GM23338 (cell line): Measurements from ENCODE around the gene ACCS.

ENCODE experiments used
- CREB1 ChIP-seq: fragments of 250-450 bp; sonication (Bioruptor Pico); IDR thresholded peaks from 2 replicates; pipeline ENCODE4 v1.5.0; 2020; ENCODE audit warnings: low read depth, mild to moderate bottlenecking, moderate library complexity
- CTCF ChIP-seq, 2 experiments: fragments of 200-600 bp in 1 of 2; sonication (generic) in 1 of 2; conservative IDR thresholded peaks; 2 replicates each; pipeline versions ENCODE4 v1.5.1 to v1.6.1; 2016 to 2017; ENCODE audit warnings: antibody characterized with exemption in 2 of 2, low read depth in 2 of 2, mild to moderate bottlenecking in 2 of 2, moderate library complexity in 1 of 2
- EZH2 ChIP-seq: fragments of 200-600 bp; sonication (generic); IDR thresholded peaks from one replicate; pipeline ENCODE4 v1.8.0; 2017; ENCODE audit warnings: antibody characterized with exemption, mild to moderate bottlenecking, low read depth; ENCODE audit not compliant: unreplicated experiment
- EZH2phosphoT487 ChIP-seq: fragments of 200-600 bp; sonication (generic); IDR thresholded peaks from one replicate; pipeline ENCODE4 v1.8.1; 2018; ENCODE audit warnings: antibody characterized with exemption; ENCODE audit not compliant: unreplicated experiment
- JUNB ChIP-seq: IDR thresholded peaks from one replicate; pipeline ENCODE4 v1.6.1; 2016; ENCODE audit warnings: antibody characterized with exemption; ENCODE audit not compliant: unreplicated experiment
- NANOG ChIP-seq: IDR thresholded peaks from 2 replicates; pipeline ENCODE4 v1.6.1; 2016; ENCODE audit warnings: antibody characterized with exemption, borderline replicate concordance
- POLR2AphosphoS5 ChIP-seq: IDR thresholded peaks from 2 replicates; pipeline ENCODE4 v1.6.1; 2016; ENCODE audit warnings: antibody characterized with exemption, low read depth
- STAT1 ChIP-seq: IDR thresholded peaks from one replicate; pipeline ENCODE4 v1.6.1; 2016; ENCODE audit warnings: antibody characterized with exemption; ENCODE audit not compliant: unreplicated experiment
- ZNF114 ChIP-seq: fragments of 250-450 bp; sonication (Bioruptor Pico); IDR thresholded peaks from 2 replicates; pipeline ENCODE4 v1.5.0; 2020; ENCODE audit warnings: mild to moderate bottlenecking, moderate library complexity
- ZNF331 ChIP-seq: fragments of 250-450 bp; sonication (Bioruptor Pico); IDR thresholded peaks from 2 replicates; pipeline ENCODE4 v1.5.0; 2020; ENCODE audit warnings: low read depth, mild to moderate bottlenecking, moderate library complexity
- TF ChIP-seq, protein P1 (sequence below): IDR thresholded peaks from one replicate; pipeline ENCODE4 v1.6.1; 2018; ENCODE audit warnings: antibody characterized with exemption; ENCODE audit not compliant: unreplicated experiment
- TF ChIP-seq, protein P2 (sequence below): fragments of 250-450 bp; sonication (Bioruptor Pico); IDR thresholded peaks from 2 replicates; pipeline ENCODE4 v1.5.0; 2020; ENCODE audit warnings: mild to moderate bottlenecking, moderate library complexity
- TF ChIP-seq, protein P3 (sequence below): IDR thresholded peaks from 2 replicates; pipeline ENCODE4 v1.6.1; 2016; ENCODE audit warnings: antibody characterized with exemption

DNA sequence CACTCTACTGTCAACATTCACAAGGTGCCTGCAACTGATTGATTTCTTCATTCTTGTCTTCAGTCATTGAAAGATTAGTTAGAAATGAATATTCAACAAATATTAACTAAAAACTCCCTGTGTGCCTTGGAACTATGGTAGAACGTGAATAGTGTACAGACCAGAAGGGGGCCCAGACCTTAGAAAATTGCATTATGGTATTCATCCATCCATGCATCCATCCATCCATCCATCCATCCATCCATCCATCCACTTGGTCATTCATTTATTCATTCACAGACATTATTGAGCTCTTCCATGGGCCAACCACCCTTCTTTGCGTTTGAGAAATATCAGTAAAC, 28.4 kb upstream of the ACCS start:
- TF ChIP-seq EZH2 (no peak), CTCF (conservative IDR thresholded peaks at IDR 0.05; ENCODE audit: low read depth in 2 of 2) (no peak), JUNB (no peak), CREB1 (CRISPR knock-in tag) (no peak), POLR2AphosphoS5 (no peak), EZH2phosphoT487 (no peak), ZNF114 (no peak), NANOG (no peak), STAT1 (no peak), ZNF331 (CRISPR knock-in tag) (no peak)
- TF ChIP-seq, protein P1, sequence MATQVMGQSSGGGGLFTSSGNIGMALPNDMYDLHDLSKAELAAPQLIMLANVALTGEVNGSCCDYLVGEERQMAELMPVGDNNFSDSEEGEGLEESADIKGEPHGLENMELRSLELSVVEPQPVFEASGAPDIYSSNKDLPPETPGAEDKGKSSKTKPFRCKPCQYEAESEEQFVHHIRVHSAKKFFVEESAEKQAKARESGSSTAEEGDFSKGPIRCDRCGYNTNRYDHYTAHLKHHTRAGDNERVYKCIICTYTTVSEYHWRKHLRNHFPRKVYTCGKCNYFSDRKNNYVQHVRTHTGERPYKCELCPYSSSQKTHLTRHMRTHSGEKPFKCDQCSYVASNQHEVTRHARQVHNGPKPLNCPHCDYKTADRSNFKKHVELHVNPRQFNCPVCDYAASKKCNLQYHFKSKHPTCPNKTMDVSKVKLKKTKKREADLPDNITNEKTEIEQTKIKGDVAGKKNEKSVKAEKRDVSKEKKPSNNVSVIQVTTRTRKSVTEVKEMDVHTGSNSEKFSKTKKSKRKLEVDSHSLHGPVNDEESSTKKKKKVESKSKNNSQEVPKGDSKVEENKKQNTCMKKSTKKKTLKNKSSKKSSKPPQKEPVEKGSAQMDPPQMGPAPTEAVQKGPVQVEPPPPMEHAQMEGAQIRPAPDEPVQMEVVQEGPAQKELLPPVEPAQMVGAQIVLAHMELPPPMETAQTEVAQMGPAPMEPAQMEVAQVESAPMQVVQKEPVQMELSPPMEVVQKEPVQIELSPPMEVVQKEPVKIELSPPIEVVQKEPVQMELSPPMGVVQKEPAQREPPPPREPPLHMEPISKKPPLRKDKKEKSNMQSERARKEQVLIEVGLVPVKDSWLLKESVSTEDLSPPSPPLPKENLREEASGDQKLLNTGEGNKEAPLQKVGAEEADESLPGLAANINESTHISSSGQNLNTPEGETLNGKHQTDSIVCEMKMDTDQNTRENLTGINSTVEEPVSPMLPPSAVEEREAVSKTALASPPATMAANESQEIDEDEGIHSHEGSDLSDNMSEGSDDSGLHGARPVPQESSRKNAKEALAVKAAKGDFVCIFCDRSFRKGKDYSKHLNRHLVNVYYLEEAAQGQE, result no peak
- TF ChIP-seq, protein P2, sequence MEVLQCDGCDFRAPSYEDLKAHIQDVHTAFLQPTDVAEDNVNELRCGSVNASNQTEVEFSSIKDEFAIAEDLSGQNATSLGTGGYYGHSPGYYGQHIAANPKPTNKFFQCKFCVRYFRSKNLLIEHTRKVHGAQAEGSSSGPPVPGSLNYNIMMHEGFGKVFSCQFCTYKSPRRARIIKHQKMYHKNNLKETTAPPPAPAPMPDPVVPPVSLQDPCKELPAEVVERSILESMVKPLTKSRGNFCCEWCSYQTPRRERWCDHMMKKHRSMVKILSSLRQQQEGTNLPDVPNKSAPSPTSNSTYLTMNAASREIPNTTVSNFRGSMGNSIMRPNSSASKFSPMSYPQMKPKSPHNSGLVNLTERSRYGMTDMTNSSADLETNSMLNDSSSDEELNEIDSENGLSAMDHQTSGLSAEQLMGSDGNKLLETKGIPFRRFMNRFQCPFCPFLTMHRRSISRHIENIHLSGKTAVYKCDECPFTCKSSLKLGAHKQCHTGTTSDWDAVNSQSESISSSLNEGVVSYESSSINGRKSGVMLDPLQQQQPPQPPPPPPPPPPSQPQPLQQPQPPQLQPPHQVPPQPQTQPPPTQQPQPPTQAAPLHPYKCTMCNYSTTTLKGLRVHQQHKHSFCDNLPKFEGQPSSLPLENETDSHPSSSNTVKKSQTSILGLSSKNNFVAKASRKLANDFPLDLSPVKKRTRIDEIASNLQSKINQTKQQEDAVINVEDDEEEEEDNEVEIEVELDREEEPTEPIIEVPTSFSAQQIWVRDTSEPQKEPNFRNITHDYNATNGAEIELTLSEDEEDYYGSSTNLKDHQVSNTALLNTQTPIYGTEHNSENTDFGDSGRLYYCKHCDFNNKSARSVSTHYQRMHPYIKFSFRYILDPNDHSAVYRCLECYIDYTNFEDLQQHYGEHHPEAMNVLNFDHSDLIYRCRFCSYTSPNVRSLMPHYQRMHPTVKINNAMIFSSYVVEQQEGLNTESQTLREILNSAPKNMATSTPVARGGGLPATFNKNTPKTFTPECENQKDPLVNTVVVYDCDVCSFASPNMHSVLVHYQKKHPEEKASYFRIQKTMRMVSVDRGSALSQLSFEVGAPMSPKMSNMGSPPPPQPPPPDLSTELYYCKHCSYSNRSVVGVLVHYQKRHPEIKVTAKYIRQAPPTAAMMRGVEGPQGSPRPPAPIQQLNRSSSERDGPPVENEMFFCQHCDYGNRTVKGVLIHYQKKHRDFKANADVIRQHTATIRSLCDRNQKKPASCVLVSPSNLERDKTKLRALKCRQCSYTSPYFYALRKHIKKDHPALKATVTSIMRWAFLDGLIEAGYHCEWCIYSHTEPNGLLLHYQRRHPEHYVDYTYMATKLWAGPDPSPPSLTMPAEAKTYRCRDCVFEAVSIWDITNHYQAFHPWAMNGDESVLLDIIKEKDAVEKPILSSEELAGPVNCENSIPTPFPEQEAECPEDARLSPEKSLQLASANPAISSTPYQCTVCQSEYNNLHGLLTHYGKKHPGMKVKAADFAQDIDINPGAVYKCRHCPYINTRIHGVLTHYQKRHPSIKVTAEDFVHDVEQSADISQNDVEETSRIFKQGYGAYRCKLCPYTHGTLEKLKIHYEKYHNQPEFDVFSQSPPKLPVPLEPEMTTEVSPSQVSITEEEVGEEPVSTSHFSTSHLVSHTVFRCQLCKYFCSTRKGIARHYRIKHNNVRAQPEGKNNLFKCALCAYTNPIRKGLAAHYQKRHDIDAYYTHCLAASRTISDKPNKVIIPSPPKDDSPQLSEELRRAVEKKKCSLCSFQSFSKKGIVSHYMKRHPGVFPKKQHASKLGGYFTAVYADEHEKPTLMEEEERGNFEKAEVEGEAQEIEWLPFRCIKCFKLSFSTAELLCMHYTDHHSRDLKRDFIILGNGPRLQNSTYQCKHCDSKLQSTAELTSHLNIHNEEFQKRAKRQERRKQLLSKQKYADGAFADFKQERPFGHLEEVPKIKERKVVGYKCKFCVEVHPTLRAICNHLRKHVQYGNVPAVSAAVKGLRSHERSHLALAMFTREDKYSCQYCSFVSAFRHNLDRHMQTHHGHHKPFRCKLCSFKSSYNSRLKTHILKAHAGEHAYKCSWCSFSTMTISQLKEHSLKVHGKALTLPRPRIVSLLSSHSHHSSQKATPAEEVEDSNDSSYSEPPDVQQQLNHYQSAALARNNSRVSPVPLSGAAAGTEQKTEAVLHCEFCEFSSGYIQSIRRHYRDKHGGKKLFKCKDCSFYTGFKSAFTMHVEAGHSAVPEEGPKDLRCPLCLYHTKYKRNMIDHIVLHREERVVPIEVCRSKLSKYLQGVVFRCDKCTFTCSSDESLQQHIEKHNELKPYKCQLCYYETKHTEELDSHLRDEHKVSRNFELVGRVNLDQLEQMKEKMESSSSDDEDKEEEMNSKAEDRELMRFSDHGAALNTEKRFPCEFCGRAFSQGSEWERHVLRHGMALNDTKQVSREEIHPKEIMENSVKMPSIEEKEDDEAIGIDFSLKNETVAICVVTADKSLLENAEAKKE (CRISPR knock-in tag), result no peak
- TF ChIP-seq, protein P3, sequence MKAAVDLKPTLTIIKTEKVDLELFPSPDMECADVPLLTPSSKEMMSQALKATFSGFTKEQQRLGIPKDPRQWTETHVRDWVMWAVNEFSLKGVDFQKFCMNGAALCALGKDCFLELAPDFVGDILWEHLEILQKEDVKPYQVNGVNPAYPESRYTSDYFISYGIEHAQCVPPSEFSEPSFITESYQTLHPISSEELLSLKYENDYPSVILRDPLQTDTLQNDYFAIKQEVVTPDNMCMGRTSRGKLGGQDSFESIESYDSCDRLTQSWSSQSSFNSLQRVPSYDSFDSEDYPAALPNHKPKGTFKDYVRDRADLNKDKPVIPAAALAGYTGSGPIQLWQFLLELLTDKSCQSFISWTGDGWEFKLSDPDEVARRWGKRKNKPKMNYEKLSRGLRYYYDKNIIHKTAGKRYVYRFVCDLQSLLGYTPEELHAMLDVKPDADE, result no peak
